HCT116 (cell line): ENCODE data around the gene KIF5A.
"Not testable (repeated sequence)": the region's sequence is repeated elsewhere in the genome, so short reads cannot be mapped to it uniquely, and the experiment has no call there.

Source experiments
- EZH2 ChIP-seq: fragments of 200-600 bp; sonication (generic); IDR thresholded peaks from 2 replicates; pipeline ENCODE4 v1.6.1; 2017; ENCODE audit warnings: antibody characterized with exemption, mixed run types
- EZH2phosphoT487 ChIP-seq: fragments of 200-600 bp; IDR thresholded peaks from 2 replicates; pipeline ENCODE4 v1.6.1; 2018; ENCODE audit warnings: antibody characterized with exemption, borderline replicate concordance
- MAX ChIP-seq: IDR thresholded peaks from 2 replicates; pipeline ENCODE4 v1.6.1; 2012
- POLR2A ChIP-seq: IDR thresholded peaks from 2 replicates; pipeline ENCODE4 v1.7.0; 2011; ENCODE audit warnings: borderline replicate concordance; ENCODE audit not compliant: insufficient read depth, insufficient read length; ENCODE audit errors: extremely low read depth
- POLR2AphosphoS5 ChIP-seq: IDR thresholded peaks from 2 replicates; pipeline ENCODE4 v1.6.1; 2011; ENCODE audit warnings: mild to moderate bottlenecking, low read depth, low read length, moderate library complexity
- RAD21 ChIP-seq: IDR thresholded peaks from 2 replicates; pipeline ENCODE4 v1.6.1; 2012; ENCODE audit warnings: low read depth, mild to moderate bottlenecking
- SIN3A ChIP-seq: IDR thresholded peaks from 2 replicates; pipeline ENCODE4 v1.6.1; 2012; ENCODE audit warnings: low read depth
- SP1 ChIP-seq: IDR thresholded peaks from 2 replicates; pipeline ENCODE4 v1.6.1; 2012; ENCODE audit warnings: low read depth
- ZBTB33 ChIP-seq: IDR thresholded peaks from 2 replicates; pipeline ENCODE4 v1.6.1; 2011; ENCODE audit warnings: mild to moderate bottlenecking, low read length, moderate library complexity; ENCODE audit not compliant: insufficient replicate concordance; ENCODE audit errors: extremely low read depth
- TF ChIP-seq, protein P1 (sequence below), 3 experiments: fragments of 200-600 bp in 1 of 3; sonication (generic) in 1 of 3; IDR thresholded peaks in 2 of 3; conservative IDR thresholded peaks in 1 of 3; 2 replicates each; pipeline ENCODE4 v1.5.1; 2012 to 2017; ENCODE audit warnings: low read depth in 2 of 3, low read length in 2 of 3, antibody characterized with exemption in 1 of 3, borderline replicate concordance in 1 of 3, control low read depth in 1 of 3, mild to moderate bottlenecking in 1 of 3, mixed read lengths in 1 of 3, mixed run types in 1 of 3, moderate library complexity in 1 of 3; ENCODE audit not compliant: insufficient read depth in 1 of 3

DNA sequence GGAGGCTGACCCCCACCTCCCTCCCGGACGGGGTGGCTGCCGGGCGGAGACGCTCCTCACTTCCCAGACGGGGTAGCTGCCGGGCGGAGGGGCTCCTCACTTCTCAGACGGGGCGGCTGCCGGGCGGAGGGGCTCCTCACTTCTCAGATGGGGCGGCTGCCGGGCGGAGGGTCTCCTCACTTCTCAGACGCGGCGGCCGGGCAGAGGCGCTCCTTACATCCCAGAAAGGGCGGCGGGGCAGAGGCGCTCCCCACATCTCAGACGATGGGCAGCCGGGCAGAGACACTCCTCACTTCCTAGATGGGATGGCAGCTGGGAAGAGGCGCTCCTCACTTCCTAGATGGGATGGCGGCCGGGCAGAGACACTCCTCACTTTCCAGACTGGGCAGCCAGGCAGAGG lies 42.0 kb upstream of the KIF5A start:
- TF ChIP-seq SIN3A, ZBTB33, SP1, MAX, EZH2phosphoT487, RAD21, EZH2, POLR2A, POLR2AphosphoS5: not testable (repeated sequence)
- TF ChIP-seq, protein P1, sequence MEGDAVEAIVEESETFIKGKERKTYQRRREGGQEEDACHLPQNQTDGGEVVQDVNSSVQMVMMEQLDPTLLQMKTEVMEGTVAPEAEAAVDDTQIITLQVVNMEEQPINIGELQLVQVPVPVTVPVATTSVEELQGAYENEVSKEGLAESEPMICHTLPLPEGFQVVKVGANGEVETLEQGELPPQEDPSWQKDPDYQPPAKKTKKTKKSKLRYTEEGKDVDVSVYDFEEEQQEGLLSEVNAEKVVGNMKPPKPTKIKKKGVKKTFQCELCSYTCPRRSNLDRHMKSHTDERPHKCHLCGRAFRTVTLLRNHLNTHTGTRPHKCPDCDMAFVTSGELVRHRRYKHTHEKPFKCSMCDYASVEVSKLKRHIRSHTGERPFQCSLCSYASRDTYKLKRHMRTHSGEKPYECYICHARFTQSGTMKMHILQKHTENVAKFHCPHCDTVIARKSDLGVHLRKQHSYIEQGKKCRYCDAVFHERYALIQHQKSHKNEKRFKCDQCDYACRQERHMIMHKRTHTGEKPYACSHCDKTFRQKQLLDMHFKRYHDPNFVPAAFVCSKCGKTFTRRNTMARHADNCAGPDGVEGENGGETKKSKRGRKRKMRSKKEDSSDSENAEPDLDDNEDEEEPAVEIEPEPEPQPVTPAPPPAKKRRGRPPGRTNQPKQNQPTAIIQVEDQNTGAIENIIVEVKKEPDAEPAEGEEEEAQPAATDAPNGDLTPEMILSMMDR (IDR thresholded peaks at IDR 0.05 in 2 of 3, conservative IDR thresholded peaks at IDR 0.05 in 1 of 3; ENCODE audit: borderline replicate concordance in 1 of 3, insufficient read depth in 1 of 3, low read depth in 2 of 3, low read length in 2 of 3), result not testable (repeated sequence)
